K562 (cell line): ENCODE measurements around the gene MOB1A. TPM values are rescaled to one million over a fixed set of nuclear protein-coding genes. Genes with fewer than 3 reads are reported as not detected.

Experiments used
- HNRNPLL ChIP-seq: fragments of 200-400 bp; formaldehyde crosslinking; IDR thresholded peaks from 2 replicates; pipeline ENCODE4 v1.6.1; 2017; ENCODE audit warnings: low read length, low read depth, mild to moderate bottlenecking; ENCODE audit not compliant: poor library complexity, severe bottlenecking
- NFYB ChIP-seq: IDR thresholded peaks from 2 replicates; pipeline ENCODE4 v1.6.1; 2011; ENCODE audit warnings: mild to moderate bottlenecking, moderate library complexity; ENCODE audit not compliant: insufficient read length; ENCODE audit errors: extremely low read depth
- POLR2H ChIP-seq: IDR thresholded peaks from 2 replicates; pipeline ENCODE4 v1.6.1; 2016; ENCODE audit warnings: missing genetic modification characterization, low read depth, mild to moderate bottlenecking, control low read depth, missing compliant biosample characterization, moderate library complexity
- RFX7 ChIP-seq: fragments of 250-450 bp; sonication (Bioruptor Pico); IDR thresholded peaks from 2 replicates; pipeline ENCODE4 v1.5.1; 2021; ENCODE audit warnings: mild to moderate bottlenecking
- TBL1XR1 ChIP-seq, 2 experiments: IDR thresholded peaks; 2 replicates each; pipeline ENCODE4 v1.6.1; 2012; ENCODE audit warnings: improper control_type of control experiment in 2 of 2, low read length in 2 of 2, mild to moderate bottlenecking in 1 of 2
- ZFX ChIP-seq: sonication (generic); formaldehyde crosslinking; IDR thresholded peaks from 2 replicates; pipeline ENCODE4 v1.8.0; 2022; ENCODE audit warnings: mild to moderate bottlenecking, missing genetic modification reagents, moderate library complexity
- ZNF584 ChIP-seq: fragments of 200-800 bp; sonication (Bioruptor generic); IDR thresholded peaks from 2 replicates; pipeline ENCODE4 v1.6.1; 2016; ENCODE audit warnings: low read depth, mild to moderate bottlenecking, missing genetic modification characterization, missing compliant biosample characterization
- polyA plus RNA-seq, 8 experiments: library from polyadenylated mRNA; depleted of rRNA in 4 of 8; stranded (reverse) in 5 of 8; unstranded in 3 of 8; fragments of >200 nt; fragmentation: Nextera tagmentation in 2 of 8; fragmentation: Illumina TruSeq in 1 of 8; extraction: Ambion mirVana in 2 of 8; extraction: Trizol in 1 of 8; gene quantifications; 2 replicates each; pipeline versions ENCODE4 v1.2.1 to v1.2.3, GENCODE V29; 2011 to 2014; ENCODE audit warnings: inconsistent platforms in 1 of 8, missing spikeins in 1 of 8
- total RNA-seq, 7 experiments: library from RNA; depleted of rRNA in 6 of 7; stranded (reverse); fragments of >200 nt in 6 of 7; fragmentation: Illumina TruSeq in 2 of 7; extraction: Trizol in 2 of 7; gene quantifications; 2 replicates each; pipeline versions ENCODE4 v1.2.1 to v1.2.3, GENCODE V29; 2011 to 2021; ENCODE audit warnings: low replicate concordance in 1 of 7
- TF ChIP-seq, protein P1 (sequence below), 2 experiments: fragments of 450-650 bp in 1 of 2; sonication (generic) in 1 of 2; formaldehyde crosslinking in 1 of 2; IDR thresholded peaks; 2 replicates each; pipeline versions ENCODE4 v1.7.1 to v1.9.0; 2016 to 2022; ENCODE audit warnings: inconsistent platforms in 1 of 2, mild to moderate bottlenecking in 1 of 2, missing genetic modification reagents in 1 of 2
- TF ChIP-seq, protein P2 (sequence below): fragments of 200-800 bp; sonication (Bioruptor generic); IDR thresholded peaks from 2 replicates; pipeline ENCODE4 v1.6.1; 2017; ENCODE audit warnings: missing genetic modification characterization, missing compliant biosample characterization
- TF ChIP-seq, protein P3 (sequence below): fragments of 450-650 bp; formaldehyde crosslinking; IDR thresholded peaks from 2 replicates; pipeline ENCODE4 v1.4.0; 2020; ENCODE audit warnings: mild to moderate bottlenecking, moderate library complexity

The MOB1A gene
- total and polyA plus RNA-seq, 9 of the 15 experiments (the other 6 are each of a cell fraction or from before 2014, with no cell fraction given): 24.8 to 100 (median 60.2) TPM

DNA sequence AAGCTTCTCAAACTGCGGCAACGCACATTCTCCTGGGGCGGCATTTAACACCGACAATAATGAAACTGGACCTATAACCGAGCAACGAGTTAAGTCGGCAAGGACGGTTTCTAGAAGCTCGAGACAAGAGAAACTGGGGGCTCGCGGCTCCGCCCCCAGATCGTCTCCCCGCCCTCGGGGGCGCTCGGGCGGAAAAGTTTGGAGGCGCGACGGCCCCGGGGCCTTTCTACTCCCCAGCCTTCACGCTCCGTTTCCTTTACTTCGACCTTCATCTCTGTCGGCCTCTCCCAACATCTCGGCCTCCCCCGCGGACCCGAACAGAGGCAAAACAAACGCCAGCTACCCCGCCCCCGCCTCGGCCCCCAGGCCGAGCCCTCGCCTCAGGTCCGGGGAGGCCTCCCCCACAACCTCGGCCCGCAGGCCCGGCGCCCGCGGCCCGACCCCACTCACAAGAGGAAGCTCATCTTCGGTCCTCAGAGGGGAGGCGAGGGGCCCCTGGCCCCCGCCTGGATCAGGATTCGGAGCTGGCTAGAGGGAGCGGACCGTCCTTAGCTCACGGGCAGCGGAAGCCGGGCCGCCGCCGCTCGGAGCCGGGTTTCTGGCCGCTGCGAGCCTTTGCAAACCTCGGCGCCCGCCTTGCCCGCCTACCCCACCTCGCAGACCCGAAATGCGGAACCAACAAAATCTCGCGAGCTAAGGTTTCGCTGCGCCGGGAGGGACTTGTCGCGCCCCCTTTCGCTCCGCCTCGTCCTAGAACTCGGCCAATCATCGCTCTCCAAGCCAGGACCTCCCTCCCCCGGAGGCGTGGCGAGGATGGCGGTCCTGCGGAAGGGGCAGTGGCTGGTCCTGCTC lies at the start of gene MOB1A (continued):
- TF ChIP-seq, protein P1, sequence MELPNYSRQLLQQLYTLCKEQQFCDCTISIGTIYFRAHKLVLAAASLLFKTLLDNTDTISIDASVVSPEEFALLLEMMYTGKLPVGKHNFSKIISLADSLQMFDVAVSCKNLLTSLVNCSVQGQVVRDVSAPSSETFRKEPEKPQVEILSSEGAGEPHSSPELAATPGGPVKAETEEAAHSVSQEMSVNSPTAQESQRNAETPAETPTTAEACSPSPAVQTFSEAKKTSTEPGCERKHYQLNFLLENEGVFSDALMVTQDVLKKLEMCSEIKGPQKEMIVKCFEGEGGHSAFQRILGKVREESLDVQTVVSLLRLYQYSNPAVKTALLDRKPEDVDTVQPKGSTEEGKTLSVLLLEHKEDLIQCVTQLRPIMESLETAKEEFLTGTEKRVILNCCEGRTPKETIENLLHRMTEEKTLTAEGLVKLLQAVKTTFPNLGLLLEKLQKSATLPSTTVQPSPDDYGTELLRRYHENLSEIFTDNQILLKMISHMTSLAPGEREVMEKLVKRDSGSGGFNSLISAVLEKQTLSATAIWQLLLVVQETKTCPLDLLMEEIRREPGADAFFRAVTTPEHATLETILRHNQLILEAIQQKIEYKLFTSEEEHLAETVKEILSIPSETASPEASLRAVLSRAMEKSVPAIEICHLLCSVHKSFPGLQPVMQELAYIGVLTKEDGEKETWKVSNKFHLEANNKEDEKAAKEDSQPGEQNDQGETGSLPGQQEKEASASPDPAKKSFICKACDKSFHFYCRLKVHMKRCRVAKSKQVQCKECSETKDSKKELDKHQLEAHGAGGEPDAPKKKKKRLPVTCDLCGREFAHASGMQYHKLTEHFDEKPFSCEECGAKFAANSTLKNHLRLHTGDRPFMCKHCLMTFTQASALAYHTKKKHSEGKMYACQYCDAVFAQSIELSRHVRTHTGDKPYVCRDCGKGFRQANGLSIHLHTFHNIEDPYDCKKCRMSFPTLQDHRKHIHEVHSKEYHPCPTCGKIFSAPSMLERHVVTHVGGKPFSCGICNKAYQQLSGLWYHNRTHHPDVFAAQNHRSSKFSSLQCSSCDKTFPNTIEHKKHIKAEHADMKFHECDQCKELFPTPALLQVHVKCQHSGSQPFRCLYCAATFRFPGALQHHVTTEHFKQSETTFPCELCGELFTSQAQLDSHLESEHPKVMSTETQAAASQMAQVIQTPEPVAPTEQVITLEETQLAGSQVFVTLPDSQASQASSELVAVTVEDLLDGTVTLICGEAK (IDR thresholded peaks at IDR 0.05): 0 out of 2 replicates have a peak, but pooled peaks have one; percentile 22
- TF ChIP-seq, protein P1 (CRISPR knock-in tag; IDR thresholded peaks at IDR 0.05): no peak
- TF ChIP-seq RFX7: no peak
- peak; percentile 96 for TF ChIP-seq ZFX (CRISPR knock-in tag)
- TF ChIP-seq NFYB: peak; percentile 3
- peak; percentile 92 for TF ChIP-seq POLR2H (tag)
- peak in 1 of 2 experiments; percentile 11; a peak in 1 of 4 replicates for TF ChIP-seq TBL1XR1 (IDR thresholded peaks at IDR 0.05; ENCODE audit: low read length in 2 of 2)
- peak; percentile 42 for TF ChIP-seq HNRNPLL
- TF ChIP-seq, protein P2, sequence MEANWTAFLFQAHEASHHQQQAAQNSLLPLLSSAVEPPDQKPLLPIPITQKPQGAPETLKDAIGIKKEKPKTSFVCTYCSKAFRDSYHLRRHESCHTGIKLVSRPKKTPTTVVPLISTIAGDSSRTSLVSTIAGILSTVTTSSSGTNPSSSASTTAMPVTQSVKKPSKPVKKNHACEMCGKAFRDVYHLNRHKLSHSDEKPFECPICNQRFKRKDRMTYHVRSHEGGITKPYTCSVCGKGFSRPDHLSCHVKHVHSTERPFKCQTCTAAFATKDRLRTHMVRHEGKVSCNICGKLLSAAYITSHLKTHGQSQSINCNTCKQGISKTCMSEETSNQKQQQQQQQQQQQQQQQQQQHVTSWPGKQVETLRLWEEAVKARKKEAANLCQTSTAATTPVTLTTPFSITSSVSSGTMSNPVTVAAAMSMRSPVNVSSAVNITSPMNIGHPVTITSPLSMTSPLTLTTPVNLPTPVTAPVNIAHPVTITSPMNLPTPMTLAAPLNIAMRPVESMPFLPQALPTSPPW: peak; percentile 88
- TF ChIP-seq ZNF584 (CRISPR knock-in tag): no peak
- TF ChIP-seq, protein P3, sequence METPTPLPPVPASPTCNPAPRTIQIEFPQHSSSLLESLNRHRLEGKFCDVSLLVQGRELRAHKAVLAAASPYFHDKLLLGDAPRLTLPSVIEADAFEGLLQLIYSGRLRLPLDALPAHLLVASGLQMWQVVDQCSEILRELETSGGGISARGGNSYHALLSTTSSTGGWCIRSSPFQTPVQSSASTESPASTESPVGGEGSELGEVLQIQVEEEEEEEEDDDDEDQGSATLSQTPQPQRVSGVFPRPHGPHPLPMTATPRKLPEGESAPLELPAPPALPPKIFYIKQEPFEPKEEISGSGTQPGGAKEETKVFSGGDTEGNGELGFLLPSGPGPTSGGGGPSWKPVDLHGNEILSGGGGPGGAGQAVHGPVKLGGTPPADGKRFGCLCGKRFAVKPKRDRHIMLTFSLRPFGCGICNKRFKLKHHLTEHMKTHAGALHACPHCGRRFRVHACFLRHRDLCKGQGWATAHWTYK (CRISPR knock-in tag): 0 out of 2 replicates have a peak, but pooled peaks have one; percentile 54
